ENCODE results near the gene TCN2. TPM values are rescaled to one million over a fixed set of nuclear protein-coding genes. Genes with fewer than 3 reads are reported as not detected.

Gene TCN2
- total and polyA plus RNA-seq, 2 of the 4 experiments (the other 2 are of a cell fraction): 1.3 to 3.6 TPM

GRCh38 chr22:30640361-30640760, 33.4 kb downstream of the TCN2 start:
- dilution Hi-C loops (cut with HindIII; ENCODE audit: low sequenced_read_pairs, unreplicated experiment) (no loop called here), in situ Hi-C loops (cut with MboI; ENCODE audit: low sequenced_read_pairs) (no loop called here), intact Hi-C loops (cut with micrococcal nuclease) (no loop called here)
- DNase-seq (no peak), ATAC-seq (ENCODE audit: low read depth) (no peak)
- Histone ChIP-seq H3K18ac (ENCODE audit: low read depth, low read length) (no peak overlapping the region), H4K91ac (ENCODE audit: insufficient read depth, low read depth, low read length) (no peak overlapping the region), H3K9ac (ENCODE audit: low read depth, low read length) (no peak overlapping the region), H3K4me2 (ENCODE audit: low read depth, low read length) (no peak overlapping the region), H2AFZ (replicated peaks; ENCODE audit: low read length, poor library complexity) (peak overlapping the region; percentile 23), H2BK15ac (ENCODE audit: low read depth, low read length) (no peak overlapping the region), H4K8ac (ENCODE audit: low read depth in 2 of 2, low read length in 2 of 2) (no peak overlapping the region), H2BK20ac (ENCODE audit: low read depth, low read length) (no peak overlapping the region), H3K4ac (ENCODE audit: low read depth, low read length) (no peak overlapping the region), H2BK5ac (ENCODE audit: low read depth, low read length, poor library complexity, severe bottlenecking) (no peak overlapping the region), H2AK5ac (ENCODE audit: low read depth, low read length) (no peak overlapping the region), H4K5ac (ENCODE audit: low read depth, low read length) (no peak overlapping the region), H3K56ac (ENCODE audit: extremely low read depth, insufficient read depth, low read length) (no peak overlapping the region), H2AK9ac (replicated peaks; ENCODE audit: low read depth, low read length, poor library complexity) (peak overlapping the region; percentile 45), H3K23ac (ENCODE audit: low read depth, low read length) (no peak overlapping the region), H3K9me1 (ENCODE audit: insufficient read depth, low read length) (peaks cover 25% of the 10 kb centered on the region), H3K36me3 (ENCODE audit: control insufficient read depth, insufficient read depth, low read length) (no peaks in the 10 kb centered on the region), H3K4me3 (ENCODE audit: insufficient read depth, low read depth, low read length) (no peak overlapping the region), H2BK120ac (ENCODE audit: low read depth, low read length) (no peak overlapping the region), H3K14ac (replicated peaks; ENCODE audit: low read depth, low read length) (no peak overlapping the region), H4K20me1 (ENCODE audit: insufficient read depth, low read length) (peaks cover 8% of the 10 kb centered on the region), H3K4me1 (ENCODE audit: control insufficient read depth, insufficient read depth, low read length) (peaks cover 23% of the 10 kb centered on the region), H3K79me1 (ENCODE audit: low read depth in 1 of 2, low read length in 2 of 2) (peaks cover 30 to 60% of the 10 kb centered on the region in 2 experiments), H3K27ac (ENCODE audit: insufficient read depth, low read length) (no peak overlapping the region), H3K27me3 (ENCODE audit: control insufficient read depth, insufficient read depth, low read length) (no peaks in the 10 kb centered on the region), H3K9me3 (ENCODE audit: control insufficient read depth, insufficient read depth, low read length) (no peaks in the 10 kb centered on the region)
- TF ChIP-seq POLR2A (IDR thresholded peaks at IDR 0.05; ENCODE audit: low read depth, low read length) (no peak), MAFK (IDR thresholded peaks at IDR 0.05; ENCODE audit: low read depth, low read length) (no peak)
- no TSS peak for BruUV-seq (replicated peaks)
- ChIA-PET CTCF (no interaction called here), POLR2A (ENCODE audit: unreplicated experiment) (no interaction called here)
- WGBS, 2 experiments (ENCODE audit: extremely low coverage in 2 of 2, insufficient read length in 1 of 2): no CpG with 5 or more reads among the region's 4 CpGs
